ENCODE data around the gene LPCAT1.

GRCh38 chr5:1466631-1467265, 57.0 kb downstream of the LPCAT1 start:
- TF ChIP-seq CTCF (IDR thresholded peaks at IDR 0.05): no peak
- no peak for TF ChIP-seq POLR2A (IDR thresholded peaks at IDR 0.05)
- TF ChIP-seq EP300 (IDR thresholded peaks at IDR 0.05): no peak

All from tibial nerve (tissue), 4 donors.